Stomach (tissue), 4 donors: ENCODE data around the gene CAPN7.
"Not testable (repeated sequence)": the region's sequence is repeated elsewhere in the genome, so short reads cannot be mapped to it uniquely, and the experiment has no call there.

Source experiments
- EP300 ChIP-seq: sonication (generic); formaldehyde crosslinking; IDR thresholded peaks from one replicate; pipeline ENCODE4 v1.6.1; 2017; ENCODE audit warnings: antibody characterized with exemption
- POLR2A ChIP-seq, 4 donors: fragments of 450-650 bp; IDR thresholded peaks; one replicate each; pipeline ENCODE4 v1.6.1; 2016; ENCODE audit warnings: antibody characterized with exemption in 4 of 4, control low read depth in 2 of 4, mild to moderate bottlenecking in 1 of 4, moderate library complexity in 1 of 4
- POLR2AphosphoS5 ChIP-seq, 3 donors: sonication (generic); formaldehyde crosslinking; IDR thresholded peaks; one replicate each; pipeline ENCODE4 v1.6.1; 2016; ENCODE audit warnings: antibody characterized with exemption in 3 of 3
- TF ChIP-seq, protein P1 (sequence below), 7 experiments: fragments of 450-650 bp in 4 of 7; fragments of 200-600 bp in 3 of 7; sonication (generic) in 3 of 7; IDR thresholded peaks; one replicate each; pipeline ENCODE4 v1.5.1; 2016 to 2019; ENCODE audit warnings: antibody characterized with exemption in 7 of 7, control low read depth in 2 of 7, mild to moderate bottlenecking in 1 of 7

DNA sequence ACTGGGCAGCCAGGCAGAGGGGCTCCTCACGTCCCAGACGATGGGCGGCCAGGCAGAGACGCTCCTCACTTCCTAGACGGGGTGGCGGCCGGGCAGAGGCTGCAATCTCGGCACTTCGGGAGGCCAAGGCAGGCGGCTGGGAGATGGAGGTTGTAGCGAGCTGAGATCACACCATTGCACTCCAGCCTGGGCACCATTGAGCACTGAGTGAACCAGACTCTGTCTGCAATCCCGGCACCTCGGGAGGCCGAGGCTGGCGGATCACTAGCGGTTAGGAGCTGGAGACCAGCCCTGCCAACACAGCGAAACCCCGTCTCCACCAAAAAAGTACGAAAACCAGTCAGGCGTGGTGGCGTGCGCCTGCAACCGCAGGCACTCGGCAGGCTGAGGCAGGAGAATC, 42.4 kb upstream of the CAPN7 start:
- TF ChIP-seq, protein P1, sequence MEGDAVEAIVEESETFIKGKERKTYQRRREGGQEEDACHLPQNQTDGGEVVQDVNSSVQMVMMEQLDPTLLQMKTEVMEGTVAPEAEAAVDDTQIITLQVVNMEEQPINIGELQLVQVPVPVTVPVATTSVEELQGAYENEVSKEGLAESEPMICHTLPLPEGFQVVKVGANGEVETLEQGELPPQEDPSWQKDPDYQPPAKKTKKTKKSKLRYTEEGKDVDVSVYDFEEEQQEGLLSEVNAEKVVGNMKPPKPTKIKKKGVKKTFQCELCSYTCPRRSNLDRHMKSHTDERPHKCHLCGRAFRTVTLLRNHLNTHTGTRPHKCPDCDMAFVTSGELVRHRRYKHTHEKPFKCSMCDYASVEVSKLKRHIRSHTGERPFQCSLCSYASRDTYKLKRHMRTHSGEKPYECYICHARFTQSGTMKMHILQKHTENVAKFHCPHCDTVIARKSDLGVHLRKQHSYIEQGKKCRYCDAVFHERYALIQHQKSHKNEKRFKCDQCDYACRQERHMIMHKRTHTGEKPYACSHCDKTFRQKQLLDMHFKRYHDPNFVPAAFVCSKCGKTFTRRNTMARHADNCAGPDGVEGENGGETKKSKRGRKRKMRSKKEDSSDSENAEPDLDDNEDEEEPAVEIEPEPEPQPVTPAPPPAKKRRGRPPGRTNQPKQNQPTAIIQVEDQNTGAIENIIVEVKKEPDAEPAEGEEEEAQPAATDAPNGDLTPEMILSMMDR (IDR thresholded peaks at IDR 0.05), result not testable (repeated sequence)
- TF ChIP-seq POLR2AphosphoS5 (IDR thresholded peaks at IDR 0.05); EP300; POLR2A (IDR thresholded peaks at IDR 0.05): not testable (repeated sequence)
